Stimulated activated CD8-positive, alpha-beta memory T cell treated with anti-CD3 and anti-CD28 coated beads, Interleukin-2, amount 100 ng/mL, for 48 hours (primary cell): ENCODE data around the gene DGKI.

ENCODE experiments used
- DNase-seq, 2 donors: peaks; one replicate each; pipeline ENCODE4 v3.0.0-alpha.2; 2020; ENCODE audit warnings: low read depth in 2 of 2

Gene DGKI

DNA sequence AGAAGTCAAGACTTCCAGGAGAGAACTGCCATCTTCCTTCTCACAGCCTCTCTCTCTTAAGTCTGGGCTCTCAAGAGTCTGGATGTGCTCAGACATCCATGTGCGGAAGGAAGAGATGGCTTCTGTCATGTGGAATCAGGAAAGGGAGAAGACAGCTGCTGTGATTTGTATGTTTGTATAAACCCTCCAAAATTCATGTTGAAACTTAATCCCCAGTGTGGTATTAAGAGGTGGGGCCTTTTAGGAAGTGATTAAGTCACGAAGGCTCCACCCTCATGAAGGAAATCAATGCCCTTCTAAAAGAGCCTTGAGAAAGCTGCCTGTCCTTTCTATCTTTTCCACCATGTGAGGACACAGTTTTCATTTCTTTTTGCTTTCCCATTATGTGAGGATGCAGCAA, 429.3 kb downstream of the DGKI start:
- DNase-seq: no peak

DNA sequence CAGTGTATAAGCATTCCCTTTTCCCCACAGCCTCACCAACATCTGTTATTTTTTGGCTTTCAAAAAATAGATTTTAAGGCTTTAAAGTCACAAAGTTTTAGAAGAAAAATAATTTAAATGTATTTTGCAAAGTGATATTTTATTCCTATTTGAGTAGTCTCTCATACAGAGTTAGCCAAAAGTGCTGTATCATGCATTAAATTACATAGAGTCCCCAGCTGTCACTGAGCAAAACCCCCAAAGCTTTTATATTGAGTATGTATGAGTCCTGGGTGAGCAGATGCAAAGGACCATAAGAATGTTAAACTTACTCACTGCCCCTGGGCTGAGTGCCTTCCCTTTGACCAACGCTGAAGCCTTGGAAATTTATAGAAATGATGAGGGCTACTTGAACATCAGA, 432.9 kb downstream of the DGKI start:
- no peak for DNase-seq

DNA sequence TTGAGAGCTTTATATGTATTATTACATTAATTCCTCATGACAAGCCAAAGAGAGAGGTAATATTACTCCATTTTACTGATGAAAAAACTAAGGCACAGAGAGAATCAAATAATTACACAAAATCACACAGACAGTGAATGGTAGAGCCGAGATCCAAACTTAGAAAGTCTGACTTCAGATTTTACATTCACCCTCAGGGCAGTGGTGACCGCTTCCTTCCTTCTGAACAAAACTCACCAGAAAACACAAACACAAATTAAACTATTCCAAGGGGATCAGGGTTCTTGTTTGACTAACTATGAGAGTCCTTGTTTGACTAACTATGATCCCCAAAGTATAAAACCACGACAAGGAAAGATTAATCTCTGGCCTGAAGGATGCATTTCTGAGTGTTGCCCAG, 435.3 kb downstream of the DGKI start:
- no peak for DNase-seq

DNA sequence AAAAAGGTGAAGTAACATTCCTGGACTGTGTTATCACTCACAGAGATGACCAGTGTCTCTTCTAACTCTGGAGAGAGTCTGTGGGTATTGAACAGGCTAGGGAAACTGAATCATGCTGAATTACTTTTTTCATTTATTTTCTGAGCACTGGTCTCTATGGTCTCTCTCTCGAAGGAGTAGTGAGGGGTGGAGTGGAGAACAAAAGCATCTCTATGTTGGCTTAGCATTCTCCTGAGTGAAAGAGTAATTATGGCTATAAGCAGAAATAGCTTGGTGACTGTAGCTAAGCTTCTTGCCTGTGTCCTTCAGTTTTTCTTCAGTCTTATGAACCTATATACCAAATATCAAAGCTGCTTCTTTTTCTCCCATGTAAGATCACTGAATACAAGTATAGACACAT, 438.6 kb downstream of the DGKI start:
- no peak for DNase-seq

DNA sequence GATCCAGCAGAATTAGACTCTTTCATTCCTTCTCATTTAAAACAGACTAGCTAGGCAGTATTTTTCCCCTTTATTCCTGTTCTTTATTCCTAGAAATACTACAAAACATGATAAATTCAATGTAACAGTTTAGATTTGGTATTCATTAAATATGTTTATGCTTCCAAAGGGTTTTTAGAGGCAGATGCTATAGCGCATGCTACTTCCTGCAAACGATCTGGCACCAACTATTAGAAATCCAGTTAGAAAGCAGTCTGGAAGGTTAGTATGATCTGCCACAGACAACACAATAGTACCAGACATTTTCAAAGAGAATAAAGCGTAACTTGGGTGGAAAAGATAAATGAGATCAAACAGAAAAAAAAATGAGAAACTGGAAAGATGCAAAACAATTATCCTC, 439.7 kb downstream of the DGKI start:
- no peak for DNase-seq

DNA sequence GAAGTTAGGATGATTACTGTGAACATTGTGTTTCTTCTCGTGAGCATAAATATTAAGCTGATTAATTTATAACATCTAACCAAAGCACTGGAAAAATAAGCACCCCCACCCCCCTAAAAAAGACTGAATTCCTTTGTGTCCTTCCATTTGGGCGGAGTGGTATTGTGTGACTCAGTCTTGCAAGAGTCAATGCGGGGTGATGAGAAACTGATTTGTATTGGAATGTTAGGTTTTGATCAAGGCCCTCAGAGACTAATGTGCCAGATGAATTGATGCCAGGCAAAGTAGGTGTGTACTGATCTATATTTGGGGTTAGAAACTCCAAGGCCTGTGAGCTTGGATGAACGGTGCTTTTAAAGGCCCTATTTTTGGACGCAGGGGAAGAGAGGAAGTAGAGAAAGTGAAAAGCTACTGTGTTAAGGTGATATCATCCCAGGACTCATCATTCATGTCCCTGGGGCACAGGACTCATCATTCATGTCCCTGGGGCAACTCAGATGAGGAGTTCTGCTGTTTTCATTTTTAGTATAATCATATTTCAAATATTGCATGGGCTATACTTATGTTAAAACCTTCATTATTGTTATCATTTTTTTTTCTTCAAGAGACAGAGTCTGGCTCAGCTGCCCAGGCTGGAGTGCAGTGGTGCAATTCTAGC, 442.0 kb downstream of the DGKI start:
- DNase-seq: no peak

DNA sequence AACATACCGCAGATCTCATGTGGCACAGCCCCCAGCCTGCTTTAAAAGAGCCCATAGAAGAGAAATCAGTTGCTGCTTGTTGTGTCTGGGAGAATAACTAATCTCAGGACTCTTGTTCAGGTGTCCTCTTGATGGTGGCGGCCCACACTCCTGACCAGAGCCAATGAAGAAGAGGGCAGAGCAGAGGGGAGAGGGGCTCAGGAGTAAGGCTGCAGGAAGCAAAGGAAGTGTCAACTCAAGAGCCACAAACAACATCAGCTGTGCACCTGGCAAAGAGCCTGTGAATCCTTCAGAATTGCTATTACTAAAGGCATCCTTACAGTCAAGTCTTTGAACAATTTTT, 443.4 kb downstream of the DGKI start:
- no peak for DNase-seq

DNA sequence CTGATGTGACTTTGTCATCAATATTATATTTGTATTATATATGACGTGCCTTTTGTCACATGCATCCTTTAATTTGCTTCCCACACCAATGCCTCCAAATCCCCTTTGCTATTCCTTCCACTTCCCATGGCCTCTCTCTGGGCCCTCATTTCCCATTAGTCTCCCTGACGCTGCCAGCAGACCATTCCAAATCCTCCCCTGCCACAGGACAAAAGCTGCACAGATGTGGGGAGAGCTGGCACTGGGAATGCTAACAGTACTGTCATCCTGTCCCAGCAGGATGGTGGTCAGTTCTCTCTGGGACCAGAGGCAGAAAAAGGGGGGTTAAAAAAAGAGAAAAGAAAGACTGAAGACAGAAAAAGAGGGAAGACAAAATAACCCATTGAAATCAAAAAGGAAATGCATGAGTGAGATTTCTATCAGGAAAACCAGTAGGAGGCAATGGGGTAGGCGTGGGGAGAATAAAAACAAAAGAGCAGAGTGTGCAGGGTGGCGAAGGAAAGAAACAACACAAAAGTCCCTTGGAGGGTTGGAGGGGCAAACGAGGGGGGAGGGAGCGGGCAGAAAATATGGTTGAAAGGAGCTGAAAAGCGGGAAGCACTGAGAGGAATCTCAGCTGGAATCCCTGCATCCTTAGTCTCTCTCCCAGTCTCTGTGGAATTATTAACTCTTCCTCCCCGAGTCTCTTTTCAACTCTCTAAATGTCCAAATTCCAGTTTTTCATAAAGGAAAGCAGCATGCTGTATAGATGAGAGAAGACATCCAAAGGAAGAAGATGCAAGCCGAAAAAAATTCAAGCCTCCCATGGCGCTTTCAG, 444.0 kb downstream of the DGKI start:
- no peak for DNase-seq

DNA sequence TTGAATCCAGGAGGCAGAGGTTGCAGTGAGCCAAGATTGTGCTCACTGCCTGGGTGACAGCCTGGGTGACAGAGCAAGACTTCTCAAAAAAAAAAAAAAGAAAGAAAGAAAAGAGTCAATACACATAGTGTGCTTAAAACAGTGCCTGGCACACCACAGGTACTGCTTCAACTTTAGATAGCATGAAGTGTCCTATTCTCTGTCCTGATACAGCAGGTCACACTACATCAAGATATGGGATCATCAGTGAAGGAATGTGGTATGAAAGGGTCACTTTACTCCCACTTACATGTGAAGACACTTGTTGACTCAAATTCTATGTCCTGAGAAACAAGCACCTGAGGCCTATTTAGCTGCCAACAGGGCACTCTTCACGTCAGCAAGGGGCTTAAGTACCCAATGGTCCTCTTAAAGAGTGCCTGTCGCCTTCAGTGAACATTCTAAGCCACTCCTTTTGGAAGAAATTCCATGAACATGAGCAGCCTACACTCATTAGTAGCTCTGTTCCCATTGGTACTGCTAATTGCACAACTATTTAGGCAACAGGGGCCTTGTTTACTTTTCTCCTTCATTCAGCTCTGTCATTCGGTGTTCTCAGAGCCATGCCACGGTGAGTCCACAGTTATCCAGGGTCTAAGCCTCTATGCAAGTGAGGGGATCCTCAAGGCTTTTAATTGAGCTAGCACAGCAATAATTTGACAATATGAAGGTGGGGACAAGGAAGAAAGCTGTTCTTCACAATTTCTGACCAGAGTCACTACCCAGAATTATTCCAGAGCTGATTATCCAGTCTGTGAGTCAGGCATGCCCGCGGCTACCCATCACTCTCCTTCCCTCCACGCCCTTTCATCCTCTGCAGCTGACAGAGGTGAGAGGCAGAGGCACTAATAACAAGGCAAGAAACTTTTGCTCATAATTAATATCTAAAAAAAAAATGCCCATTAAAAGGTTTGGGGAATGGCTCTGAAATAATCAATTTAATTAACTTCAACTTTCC, 446.6 kb downstream of the DGKI start:
- DNase-seq: no peak

DNA sequence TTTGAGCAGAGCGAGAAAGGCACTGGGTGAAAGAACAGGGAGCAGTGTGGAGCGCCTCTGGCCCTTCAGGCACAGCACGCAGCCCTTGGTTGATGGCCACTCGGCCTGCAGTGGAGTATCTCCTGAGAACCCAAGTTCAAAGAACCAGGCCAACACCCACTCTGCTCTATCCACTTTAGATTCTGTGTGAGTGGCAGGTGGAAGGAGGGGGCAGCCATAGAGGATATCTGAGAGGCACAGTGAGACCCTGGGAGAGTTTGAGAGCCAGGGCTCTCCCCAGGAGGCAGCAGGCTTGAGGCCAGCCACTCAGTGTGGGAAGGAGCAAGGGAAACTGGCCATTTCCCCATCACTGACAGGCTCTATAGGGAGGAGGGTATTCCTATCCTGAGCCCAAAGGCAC, 450.7 kb downstream of the DGKI start:
- no peak for DNase-seq

DNA sequence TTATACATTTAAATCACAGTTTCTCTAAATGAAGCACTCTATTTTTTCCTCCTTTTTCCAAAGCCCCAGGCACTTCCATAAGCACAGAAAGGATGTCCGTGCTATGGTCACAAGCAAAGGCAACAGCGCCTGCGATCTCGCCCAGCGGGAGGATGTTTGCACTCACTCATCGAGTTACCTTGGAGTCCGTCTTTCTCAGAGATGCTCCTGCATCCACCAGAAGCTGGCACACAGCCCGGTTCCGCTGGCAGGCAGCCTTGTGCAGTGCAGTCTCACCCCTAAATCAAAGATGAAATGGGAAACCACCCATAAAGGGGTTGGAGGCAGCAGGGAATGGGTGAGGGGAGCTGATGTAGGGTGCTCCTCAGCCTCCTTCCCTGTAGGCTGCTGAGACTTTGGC, 451.4 kb downstream of the DGKI start:
- no peak for DNase-seq

DNA sequence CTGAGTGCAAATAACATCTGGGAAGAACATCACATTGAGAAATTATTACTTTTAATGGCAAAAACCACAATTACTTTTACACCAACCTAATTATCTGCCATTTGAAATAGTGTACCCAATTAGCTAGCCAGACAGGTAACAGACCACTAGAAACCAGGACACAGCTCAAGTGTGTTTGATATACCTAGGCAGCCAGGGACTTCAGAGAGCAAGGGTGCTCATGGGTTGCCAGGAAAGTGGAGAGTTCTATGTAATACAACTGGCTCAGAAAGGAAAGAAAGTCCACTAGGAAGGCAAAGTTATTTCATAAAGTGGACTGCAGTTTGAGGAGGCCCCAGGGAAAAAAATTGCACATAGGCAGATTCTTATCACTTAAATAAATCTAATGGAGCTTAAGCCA, 453.2 kb downstream of the DGKI start:
- no peak for DNase-seq

DNA sequence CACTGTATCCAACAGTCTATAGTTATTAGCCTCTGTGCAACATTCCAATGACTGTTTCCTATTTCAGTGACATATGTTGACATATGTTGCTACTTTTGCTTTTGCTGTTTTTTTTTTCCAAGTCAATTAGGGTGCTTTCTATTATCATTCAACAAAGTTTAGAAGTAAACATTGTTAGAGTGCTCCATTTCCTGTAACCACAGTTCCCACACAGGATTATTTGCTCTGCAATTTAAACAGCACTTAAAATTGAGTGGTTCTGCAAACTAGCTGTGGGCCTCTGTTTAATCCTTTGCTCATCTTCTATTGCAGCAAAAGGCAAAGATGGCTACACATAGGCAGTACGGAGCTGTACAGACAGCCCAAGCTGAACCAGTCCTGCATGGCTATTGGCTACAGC, 456.7 kb downstream of the DGKI start:
- DNase-seq: no peak

DNA sequence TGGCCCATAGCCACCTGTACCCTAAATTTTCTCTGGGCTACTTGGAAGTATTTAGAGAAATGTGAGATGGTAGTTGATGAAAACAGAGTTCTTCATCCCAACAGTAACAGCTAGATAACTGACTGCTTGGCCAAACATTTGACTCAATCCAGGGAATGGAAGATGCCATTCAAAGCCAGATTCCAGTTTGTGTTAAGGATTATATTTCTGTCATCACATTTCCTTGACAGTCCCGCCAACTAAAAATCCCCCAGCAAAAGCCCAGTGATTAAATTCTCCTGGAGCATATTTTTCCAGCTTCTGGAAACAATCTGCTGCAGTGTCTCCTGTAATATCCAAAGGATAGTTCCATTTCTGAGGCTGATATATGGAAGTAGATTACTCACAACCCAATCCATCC, 457.9 kb downstream of the DGKI start:
- DNase-seq: no peak

DNA sequence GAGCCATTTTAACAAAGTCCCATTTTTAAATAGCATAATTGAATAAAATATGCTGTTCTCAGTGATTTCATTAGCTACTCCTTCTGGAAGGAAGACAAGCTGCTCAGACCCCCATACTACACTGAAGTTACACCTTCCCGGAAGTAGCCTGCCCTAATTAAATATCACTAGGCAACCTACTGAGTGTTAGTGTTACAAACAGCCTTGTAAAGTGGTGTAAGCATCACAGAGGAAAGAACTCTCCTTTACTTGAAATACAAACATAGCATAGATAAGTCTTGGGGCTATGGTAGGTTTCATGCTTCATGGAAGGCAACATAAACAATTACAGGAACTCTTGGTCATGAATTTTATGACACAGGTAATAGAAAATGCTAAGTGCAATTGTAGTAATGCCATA, 459.8 kb downstream of the DGKI start:
- no peak for DNase-seq

DNA sequence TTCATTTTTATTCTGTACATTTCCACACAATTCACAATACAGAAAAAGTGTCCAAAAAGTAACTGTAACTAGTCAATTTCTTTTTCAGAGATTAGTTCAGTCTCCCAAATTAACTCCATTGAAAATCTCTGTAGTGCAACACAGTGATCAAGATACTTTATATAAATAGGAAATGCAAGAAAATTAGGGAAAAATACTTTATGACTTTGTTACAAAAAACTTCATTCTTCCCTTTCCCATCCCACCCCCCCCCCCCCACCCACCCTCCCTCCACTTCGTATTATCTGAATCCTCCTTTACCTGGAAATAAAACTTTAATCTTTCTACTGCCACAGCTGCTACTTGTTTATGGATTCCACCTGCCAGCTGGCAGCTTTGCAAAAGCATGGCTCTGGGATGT, 465.7 kb downstream of the DGKI start:
- DNase-seq: no peak

DNA sequence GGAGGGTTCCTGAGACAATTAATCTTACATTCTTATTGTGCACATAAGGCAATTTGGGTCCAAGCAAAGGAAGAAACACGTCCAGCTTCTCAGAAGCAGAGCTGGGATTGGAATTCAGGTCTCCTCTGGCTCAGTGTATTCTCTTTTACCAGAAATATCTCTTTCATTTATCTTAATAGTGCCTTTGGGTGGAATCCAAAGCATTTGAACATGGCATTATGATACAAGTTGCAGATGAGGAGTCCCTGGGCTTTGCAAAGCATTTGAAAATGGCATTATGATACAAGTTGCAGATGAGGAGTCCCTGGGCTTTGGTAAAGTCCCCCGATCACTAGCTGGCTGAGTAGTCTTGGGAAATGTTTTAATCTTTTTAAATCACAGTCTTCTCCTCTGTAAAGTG, 473.3 kb downstream of the DGKI start:
- no peak for DNase-seq

DNA sequence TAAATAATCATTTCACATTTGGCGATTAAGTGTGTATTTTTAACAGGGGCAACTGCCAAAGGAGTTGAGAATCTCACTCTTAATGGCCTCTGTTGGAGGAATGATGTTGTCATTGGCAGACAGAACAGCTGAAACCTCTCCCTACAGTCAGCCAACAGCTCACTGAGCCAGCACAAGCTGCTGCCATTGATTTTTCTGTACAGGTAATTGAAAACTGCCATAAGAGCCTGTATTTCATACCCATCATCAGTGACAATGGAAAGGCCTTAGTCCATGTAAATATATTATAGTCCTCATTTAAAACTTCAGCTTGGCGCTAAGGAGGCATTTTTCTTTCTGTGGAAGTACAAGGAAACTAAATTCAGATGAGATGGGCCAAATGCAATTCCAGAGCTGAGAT, 475.2 kb downstream of the DGKI start:
- DNase-seq: no peak

DNA sequence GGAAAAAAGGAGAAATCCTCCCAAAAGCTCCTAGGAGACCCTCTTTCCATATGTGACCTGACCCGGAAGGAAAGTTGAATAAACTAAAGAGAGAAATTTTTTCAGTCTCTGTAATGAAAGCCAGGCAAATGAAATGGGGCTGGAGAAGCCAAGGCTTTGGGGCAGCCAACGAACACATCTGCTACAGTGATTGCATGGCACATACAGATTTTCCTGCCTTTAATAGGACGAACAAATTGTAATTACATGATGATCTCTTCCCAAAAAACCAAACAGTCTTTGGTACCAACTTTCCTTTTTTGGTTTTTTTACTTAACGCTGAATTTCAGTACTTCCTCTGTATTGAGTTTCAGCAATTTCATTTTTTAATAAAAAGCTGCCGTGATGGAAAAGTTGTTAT, 479.8 kb downstream of the DGKI start:
- no peak for DNase-seq

DNA sequence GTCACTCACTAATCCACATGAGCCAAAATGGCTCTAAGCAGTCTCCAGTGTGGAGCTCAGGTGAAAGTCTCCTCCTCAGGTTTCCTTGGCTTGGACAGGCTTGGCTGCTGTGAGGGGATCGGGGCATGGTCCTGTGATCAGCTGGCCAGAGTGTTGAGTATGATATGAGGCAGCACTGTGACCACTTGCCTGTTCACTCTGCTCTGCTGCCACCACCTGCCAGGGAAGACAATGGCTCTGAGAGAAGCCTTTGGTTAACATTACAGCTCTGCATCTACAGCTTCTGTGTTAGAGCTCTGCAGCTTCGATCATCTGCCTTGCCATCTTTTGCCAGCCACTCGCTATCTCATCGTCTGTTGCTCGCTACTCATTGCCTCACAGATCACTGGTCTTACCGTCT, 483.1 kb downstream of the DGKI start:
- no peak for DNase-seq

DNA sequence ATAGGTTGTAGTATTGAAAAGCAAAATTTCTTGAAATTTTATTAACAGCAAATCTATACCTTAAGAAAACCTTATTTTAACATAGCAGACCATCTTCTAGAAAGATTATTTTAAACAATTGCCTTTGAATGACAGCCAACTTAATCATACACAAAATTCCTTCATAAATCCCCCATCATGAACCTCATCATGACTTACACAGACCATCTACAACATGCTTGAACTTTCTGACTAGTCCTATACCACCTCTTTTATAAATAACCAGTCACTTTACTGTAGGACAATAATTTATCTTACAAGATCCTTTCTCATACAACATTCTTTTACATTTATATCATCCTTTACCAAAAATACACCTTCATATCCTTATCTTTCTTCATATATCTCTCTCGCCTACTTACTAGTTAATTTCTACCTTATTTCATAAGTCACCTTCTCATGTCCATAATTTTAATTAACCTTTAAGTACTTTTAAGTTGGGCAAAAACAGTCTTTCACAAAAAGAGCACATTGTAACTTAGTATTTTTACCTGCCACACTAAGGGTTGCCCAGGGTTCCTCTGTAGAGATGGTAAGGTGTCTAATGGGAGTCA, 486.6 kb downstream of the DGKI start:
- no peak for DNase-seq

DNA sequence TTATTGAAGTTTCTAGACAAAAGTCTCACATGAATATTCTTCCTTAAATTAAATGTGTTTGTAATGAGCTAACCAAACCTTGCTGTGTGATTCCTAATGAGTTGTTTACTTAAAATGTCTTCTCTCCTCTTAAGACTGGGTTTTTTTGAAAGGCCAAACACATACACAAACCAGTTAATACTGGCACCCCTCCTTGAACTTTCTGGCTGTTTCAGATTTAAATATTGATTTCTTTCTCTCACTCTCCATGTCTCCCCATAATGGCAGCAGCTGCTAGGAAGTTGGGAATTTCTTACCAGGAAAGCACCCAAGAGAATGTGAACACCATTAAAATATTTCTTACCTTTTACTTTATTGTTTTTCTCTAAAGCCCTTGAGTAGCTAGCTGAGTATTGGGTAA, 491.8 kb downstream of the DGKI start:
- no peak for DNase-seq
